Ureter (tissue), 1 donor: Measurements from ENCODE around the gene RGS7. TPM values are rescaled to one million over a fixed set of nuclear protein-coding genes. Genes with fewer than 3 reads are reported as not detected.

Experiments
- DNase-seq: peaks from one replicate; pipeline ENCODE4 v3.0.0-alpha.2; 2020; ENCODE audit warnings: low spot score
- total RNA-seq: library from RNA; stranded (reverse); gene quantifications from one replicate; pipeline ENCODE4 v1.2.4, GENCODE V29; 2023
- donor health status: DM: yes; HTN: yes; CAD: no.

RGS7 gene
- total RNA-seq, 1 donor from 2014 or later = 0.60 TPM

DNA sequence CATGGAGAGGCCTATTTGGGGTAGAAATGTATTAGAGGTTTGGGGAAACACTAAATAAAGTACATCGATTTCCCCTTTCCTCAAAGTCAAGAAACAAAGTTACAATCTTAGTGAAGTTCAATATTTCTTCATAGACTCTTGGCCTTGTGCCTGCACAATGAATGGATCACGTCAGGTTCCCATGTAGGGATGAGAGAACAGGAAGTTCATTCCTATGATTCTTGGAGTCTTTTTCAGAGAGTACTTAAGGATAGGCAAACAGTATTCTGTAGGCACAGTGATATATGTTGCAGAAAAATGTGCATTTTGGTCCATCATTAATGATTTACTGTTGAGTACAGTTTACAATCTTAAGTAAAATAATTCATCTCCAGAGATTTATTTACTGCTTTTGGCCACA is 275.5 kb downstream of the RGS7 start:
- DNase-seq = no peak

DNA sequence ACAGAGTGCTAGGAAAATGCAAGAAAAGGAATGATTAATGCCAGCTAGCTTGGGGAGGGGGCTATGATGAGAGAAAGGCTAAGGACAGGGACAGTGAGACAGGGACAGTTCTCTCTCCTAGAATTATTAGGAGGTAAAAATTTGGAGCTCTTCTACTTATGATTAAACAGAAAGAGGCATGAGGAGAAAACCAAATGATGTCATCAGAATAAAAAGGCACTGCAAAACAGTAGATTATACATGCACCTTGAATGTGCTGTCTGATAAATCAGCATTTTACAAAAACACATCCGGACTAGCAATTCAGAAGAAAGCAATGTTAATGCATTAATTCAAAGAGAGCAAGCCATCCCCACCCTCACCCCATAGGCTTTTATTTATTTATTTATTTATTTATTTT is 277.5 kb downstream of the RGS7 start:
- DNase-seq = no peak

DNA sequence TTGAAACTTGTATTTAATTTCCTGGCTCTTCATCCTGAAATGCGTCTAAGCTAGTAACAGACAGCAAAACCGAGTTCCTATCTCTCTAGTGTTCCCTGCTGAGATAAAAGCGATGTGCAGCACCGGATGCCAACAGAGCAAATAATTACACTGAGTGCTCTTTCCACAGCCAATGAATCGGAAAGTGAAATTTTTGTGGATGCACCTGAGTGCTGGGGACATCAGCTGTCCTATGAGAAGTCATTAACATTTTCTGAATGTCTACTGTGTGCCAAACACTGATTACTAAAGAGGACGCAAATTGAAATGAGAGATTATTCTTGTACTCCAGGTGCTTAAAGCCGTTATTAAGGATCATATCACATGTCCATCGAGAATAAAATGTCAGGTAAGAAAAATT is 278.0 kb downstream of the RGS7 start:
- DNase-seq = no peak

DNA sequence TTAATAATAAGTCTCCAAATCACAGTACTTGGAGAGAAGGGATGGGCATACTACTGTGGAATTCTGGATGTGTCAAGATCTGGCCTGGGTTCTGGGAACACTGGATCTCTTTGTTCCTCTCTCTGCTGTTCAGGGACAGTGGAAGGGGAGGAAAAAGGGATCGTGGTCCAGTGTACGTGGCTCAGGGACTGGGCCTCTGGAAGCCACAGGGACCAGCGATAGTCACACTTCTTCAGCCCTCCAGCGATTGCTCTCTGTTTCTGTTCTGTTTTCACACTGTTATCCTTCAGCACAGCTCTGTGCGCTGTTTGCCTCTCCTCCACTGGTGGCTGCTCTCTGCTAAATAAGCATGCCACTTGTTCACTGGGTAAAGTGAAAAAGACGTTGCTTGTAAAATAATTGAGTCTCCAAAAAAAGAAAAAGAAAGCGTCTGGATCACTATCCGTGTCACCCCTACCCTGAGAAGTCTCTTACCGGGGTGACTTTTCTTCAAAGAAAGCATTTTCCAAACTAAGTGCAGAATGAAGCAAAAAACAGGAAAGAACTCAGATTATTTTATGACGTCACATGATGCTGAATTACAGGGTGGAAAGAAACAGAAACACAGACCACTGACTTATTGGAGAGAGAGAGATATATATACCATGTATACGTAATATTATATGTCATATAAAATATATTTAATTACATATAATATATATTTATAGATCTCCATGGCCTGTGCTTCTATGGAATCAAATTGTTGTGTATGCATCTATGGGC is 279.4 kb downstream of the RGS7 start:
- no peak for DNase-seq

DNA sequence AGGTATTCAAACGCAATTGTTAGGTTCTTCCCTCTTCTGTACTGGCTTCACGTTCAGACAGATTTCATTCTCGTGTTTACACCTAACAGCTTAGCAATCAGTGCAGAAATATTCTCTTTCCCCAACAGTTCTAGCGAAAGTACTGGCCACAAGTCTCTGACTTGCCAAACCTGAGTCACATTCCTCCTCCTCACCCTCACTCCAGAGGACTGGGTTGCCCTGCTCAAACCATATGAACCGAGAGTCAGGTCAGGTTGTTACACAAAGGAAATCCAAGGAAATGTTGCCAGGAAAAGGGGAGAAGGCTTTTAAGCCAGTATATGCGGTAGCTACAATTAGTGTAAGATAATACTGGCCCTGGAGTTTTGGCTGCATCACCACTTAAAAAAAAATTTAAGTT is 282.5 kb downstream of the RGS7 start:
- no peak for DNase-seq

DNA sequence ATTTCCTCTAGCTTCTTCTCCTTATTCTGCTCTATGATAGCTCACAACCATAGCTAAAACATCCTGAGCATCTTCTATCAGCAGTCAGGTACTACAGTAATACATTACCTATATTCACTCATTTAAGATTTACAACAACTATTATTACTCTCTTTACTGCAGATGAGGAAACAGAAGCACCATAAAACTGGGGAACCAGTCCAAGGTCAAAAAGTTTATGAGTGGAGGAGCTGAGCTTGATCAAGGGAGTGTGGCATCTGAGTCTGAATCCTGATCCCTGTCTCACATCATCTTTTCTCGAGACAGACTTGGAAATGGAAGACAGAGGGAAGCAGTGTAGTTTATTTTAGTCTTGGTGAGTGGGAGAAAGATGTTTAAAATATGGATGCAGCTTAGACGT is 288.6 kb downstream of the RGS7 start:
- DNase-seq = no peak

DNA sequence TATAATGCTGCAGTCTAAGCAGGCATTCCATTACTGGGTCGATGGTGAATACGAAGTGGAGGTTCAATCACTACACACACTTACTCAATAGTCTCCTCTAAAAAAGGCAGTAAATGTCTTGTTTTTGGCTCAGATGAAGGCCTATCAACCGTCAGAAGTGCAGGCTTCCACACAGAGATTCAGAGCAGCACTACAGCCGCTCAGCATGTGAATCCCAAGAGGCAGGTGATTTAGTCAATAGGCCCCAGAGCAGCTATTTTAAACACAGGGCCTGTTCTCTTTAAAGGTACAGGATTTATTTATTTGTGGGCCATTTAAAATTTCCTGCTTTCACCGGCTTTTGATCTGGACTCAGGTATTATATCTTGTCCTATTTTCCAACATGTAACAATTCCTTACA is 293.7 kb downstream of the RGS7 start:
- no peak for DNase-seq

DNA sequence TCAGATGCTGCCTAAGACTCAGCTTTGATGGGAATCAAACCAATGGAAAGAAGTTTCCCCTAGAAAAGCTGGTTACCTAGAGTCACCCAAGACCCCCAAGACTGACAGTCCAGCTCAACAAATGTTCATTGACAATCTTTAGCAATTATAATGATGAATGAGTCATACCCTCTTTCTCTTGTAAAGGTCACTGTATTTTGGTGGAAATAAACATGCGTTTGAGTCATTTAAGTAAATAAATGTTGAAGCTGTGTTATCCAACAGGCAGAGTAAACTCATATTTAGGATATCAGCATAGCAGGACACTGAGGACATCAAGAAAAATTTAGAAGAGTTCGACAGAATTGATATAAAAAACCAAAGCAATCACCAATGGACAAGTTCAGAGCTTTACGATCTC is 295.9 kb downstream of the RGS7 start:
- no peak for DNase-seq

DNA sequence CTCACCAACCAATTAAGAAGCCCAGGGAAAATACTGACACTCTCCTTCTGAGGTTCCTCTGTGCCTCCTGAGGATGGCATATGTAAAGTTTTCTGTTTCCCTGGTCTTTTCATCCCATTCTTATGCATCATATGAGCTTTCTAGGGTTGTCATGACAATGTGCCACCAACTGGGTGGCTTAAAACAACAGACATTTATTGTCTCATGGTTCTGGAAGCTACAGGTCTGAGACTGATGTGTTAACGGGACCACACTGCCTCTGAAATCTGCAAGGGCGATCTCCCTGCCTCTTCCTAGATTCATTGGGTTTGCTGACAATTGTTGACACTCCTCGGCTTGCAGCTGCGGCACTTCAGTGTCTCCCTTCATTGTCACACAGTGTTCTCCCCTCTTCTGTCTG is 308.4 kb downstream of the RGS7 start:
- no peak for DNase-seq

DNA sequence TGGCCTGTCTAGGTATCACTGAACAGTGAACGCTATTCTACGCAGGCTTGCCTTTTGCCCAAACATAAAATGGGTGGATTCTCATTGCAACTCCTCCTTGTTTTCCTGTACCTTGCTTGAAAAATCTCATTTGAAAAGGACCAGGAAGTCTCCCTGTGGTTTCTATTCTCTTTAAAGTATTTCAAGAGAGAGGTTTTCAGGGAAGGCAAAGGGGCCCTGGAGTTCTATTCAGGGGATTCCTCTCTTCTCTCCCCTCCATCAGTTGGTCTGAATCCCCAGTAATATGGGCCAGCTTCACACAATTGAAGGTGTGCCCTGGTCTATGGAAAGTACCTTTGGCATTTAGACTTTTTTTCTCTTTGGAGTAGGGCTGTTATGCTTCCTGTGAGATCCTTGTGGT is 311.3 kb downstream of the RGS7 start:
- no peak for DNase-seq

DNA sequence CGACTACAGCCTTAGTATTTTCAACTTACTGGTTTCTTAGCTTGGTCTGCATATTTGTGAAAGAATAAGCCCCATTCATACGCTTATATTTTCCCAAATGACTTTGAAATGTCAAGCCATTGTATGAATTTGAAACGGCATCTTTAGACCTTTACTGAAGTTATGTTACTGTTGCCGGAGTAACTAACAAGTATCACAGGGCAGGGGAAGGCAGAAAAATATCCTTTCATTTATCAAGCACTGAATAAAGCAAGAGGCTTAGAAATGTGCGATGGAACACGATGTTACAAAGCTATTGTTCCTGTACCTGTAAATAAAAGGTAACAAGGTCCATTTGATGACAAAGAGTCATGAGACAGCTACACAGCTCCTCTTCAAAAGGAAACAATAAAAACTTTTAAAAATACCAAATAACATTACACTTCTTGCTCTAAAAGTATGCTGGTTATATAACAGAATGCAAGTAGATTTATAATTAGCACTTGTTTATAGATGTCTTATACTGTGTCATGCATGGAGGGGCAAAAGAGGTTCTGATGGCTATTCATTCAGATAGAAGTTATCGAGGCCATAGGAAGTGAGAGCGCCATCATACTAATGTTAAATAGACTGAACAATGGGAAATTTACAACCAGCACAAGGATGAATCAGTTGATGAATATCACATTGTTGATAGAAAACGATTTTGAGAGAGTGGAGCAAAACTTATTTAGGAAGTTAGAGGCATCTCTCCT is 322.6 kb downstream of the RGS7 start:
- no peak for DNase-seq

DNA sequence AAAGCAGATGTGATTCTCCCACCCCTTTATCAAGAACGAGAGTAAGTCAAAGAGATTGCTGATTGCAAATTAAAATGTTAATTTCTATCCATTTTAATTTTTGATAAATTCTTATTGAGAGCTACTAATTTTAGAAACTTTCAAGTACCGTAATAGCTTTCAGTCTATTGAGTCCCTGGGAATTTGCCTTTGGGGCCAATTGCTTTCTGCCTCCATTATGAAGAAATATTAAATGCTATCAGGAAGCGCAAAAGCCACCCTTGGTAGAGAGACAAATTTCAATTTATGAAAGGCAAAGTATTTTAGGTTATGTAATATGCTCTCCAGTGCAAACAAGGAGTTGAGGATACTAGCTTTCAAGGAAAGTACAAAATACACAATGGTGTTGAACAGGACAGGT is 332.2 kb downstream of the RGS7 start:
- DNase-seq = no peak

DNA sequence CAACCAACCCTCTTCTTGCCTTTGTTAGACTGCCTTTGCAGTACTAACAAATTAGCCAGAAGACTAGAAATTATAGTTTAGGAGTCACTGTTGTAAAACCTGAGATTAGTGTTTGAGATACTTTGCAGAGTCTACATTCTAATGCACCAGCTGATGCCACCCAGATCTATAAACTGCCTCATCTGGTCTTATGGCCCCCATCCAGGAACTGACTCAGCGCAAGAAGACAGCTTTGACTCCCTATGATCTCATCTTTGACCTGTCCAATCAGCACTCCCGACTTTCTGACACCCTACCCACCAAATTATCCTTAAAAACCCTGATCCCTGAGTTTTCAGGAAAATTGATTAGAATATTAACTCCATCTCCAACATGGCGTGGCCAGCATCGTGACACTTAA is 334.6 kb downstream of the RGS7 start:
- no peak for DNase-seq

DNA sequence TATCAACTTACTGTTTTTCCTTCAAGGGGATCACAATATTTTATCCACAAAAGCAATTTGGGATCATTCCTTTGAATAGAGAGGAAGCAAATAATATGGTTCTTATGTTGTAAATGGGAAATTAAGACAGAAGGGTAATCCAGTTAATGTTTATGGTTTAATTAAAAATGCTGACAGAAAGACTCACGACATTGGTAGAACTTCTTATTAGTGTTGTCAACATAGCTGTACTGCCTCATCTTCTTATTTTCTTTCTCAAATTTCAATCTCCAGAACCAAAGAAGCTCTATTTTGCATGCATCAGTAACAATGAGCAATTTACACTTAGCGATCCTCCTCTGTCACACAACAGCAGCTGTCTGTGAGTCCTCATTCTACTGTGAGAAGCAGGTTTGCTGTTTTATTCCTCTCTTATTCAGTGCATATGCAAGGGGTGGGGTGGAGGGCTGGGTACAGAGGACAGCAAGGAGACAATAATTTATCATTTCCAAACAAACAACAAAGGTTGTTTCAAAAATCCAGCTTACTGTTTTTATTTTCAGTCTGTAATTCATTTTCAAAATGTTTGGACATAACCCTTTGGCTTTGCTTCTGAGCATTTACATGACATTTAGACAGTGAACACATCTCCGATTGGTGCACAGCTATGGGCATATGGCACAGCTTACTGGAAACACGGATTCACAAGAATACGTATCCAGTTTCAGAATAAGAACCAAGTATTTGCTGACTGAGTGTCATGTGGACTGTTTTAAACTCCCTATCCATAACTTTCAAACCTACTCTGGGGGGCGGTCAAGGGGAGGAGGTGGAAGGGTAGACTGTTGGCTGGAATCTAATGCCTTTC is 335.9 kb downstream of the RGS7 start:
- DNase-seq = no peak

DNA sequence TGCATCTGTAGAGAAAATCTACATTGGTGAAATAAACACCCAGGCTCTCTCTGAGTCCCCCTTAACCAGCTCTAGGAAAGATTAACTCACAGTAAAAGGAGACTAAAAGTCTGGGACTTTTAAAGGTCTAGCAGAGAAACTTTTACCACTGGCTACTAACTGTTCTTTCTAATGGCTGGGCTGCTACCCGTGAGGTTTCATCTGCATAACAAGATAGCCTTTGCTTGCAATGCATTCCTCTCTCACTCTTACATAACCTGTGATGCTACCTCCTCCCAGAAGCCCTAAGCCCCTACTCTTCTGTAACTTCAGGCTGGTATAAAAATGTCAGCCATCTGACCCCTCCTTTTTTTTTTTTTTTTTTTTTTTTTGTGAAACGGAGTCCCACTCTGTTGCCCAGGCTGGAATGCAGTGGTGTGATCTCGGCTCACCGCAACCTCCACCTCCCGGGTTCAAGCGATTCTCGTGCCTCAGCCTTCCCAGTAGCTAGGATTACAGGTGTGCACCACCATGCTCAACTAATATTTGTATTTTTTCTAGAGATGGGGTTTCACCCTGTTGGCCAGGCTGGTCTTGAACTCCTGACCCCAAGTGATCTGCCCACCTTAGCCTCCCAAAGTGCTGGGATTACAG is 344.2 kb downstream of the RGS7 start:
- DNase-seq = no peak

DNA sequence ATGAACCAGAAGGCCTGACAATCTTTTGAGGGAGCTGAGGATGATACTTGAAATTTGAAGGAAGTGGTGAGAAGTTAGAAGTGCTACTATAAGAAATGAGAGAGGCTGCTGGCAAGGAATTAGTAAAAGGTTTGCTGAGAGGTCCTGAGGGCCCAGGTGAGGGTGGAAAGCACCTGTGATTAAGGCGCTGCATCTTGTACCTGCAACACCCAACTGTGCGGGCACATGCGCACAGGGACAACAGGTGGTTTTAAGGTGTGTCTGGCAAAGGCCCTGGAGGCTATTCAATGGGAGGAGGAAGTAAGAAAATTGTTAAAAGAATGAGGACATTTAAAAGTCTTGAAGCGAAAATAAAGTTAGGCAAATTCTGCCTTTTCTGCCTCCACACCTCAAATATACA is 349.3 kb downstream of the RGS7 start:
- DNase-seq = no peak

DNA sequence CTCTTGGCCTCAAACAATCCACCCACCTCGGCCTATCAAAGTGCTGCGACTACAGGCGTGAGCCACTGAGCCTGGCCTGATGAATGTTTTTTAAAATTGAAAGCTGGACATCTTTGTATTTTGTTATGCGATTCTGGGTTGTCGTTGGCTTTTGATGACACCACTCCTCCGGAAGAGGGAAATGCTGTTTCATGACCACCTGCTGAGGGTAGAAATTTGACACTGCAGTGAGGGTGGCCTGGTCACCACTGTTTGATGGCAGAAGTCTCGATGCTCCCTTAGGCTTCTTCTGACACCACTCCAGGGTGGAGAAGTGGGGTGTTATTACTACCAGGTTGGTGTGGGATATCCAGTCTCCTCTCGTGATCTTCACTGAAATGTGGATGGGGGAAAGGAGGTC is 357.2 kb downstream of the RGS7 start:
- DNase-seq = no peak

DNA sequence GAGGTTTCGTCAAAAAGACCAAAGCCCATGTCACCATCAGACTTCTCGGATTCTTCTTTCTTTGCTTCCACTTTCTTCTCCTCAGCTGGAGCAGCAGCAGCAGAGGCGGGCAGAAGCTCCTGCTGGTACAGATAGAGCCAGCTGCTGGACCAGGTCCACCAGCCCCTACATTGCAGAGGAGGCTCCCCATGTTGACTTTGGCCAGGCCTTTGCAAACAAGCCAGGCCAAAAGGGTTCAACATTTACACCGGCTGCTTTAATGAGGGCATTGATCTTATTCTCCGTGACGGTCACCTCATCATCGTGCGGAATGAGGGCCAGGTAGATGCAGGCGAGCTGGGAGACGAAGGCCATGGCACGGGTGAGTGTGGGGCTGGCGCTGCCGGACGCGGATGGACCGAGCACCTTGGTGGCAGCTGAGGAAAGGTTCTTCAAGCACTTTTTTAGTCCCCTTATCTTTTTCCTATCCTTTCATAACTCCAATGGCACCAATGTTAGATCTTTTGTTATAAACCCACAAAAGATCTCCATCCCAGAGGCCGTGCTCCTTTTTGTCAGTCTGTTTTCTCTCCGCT is 358.5 kb downstream of the RGS7 start:
- DNase-seq = no peak

DNA sequence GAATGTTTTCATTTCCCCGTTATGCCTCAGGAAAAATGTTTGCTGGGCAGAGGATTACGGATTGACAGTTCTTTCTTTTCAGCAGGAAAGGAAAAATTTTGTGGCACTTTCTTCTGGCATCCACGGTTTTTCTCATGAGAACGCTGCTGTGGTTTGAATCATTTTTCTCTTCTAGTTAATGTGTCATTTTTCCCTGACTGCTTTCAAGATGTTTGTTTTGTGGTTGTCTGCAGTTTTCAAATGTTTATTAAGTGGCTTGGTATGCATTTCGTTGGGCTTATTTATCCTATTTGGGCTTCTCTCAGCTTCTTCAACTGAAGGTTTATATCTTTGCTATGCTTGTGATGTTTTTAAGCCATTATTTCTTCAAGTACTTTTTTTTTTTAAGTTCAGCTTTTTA is 359.0 kb downstream of the RGS7 start:
- DNase-seq = no peak

DNA sequence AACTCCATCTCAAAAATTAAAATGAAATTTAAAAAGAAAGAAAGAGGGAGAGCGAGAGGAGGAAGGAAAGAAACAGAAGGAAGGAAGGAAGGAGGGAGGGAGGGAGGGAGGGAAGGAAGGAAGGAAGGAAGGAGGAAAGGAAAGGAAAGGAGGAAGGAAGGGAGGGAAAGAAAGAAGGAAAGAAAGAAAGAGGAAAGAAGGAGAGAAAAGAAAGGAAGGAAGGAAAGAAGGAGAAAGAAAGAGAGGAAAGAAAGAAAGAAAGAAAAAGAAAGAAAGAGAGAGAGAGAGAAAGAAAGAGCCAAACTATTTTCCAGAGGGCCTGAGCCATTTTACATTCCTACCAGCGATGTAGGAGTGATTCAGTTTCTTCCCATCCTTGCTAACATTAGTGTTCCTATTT is 364.0 kb downstream of the RGS7 start:
- DNase-seq = no peak

DNA sequence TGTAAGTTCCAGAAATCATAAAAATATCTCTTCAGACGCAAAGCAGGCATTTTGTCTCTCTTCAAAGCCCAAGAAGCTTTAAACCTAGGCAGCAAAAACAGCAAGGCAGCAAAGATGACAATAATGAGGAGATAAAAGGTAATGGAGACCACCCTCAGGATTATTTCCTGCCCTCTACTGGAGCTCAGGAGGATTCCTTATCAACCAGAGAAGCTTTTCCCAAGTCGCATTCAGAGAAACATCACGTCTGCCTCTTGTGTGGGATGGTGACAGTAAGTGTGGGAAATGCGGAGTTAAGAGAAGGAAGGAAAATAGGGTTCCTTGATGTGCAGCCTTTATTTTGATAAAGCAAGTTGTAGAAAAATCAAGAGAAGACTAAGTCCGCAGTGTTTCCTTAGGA is 365.8 kb downstream of the RGS7 start:
- DNase-seq = no peak

DNA sequence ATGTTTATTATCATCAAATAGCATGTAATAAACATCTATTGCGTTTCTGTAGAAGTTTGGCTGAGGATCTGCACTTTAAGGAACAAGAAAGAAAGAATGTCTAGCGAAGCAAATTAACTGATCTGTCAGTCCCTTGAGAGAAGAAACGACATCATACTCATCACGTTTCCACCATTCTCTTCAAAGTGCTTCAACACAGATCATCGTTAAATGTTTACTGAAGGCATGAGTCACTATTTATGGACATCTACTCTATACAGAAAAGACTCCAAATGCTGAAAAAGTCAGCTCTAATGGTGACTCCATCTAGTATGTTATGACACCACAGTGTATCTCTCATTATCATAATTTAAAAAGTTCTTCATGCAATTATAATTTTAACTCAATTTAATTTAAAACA is 369.1 kb downstream of the RGS7 start:
- DNase-seq = no peak
